ENCODE data around the gene THSD8.
A peak's percentile ranks its signal among the peaks of the same experiment; 100 is the strongest.
"Not testable (repeated sequence)": the region's sequence is repeated elsewhere in the genome, so short reads cannot be mapped to it uniquely, and the experiment has no call there.

THSD8 gene

DNA sequence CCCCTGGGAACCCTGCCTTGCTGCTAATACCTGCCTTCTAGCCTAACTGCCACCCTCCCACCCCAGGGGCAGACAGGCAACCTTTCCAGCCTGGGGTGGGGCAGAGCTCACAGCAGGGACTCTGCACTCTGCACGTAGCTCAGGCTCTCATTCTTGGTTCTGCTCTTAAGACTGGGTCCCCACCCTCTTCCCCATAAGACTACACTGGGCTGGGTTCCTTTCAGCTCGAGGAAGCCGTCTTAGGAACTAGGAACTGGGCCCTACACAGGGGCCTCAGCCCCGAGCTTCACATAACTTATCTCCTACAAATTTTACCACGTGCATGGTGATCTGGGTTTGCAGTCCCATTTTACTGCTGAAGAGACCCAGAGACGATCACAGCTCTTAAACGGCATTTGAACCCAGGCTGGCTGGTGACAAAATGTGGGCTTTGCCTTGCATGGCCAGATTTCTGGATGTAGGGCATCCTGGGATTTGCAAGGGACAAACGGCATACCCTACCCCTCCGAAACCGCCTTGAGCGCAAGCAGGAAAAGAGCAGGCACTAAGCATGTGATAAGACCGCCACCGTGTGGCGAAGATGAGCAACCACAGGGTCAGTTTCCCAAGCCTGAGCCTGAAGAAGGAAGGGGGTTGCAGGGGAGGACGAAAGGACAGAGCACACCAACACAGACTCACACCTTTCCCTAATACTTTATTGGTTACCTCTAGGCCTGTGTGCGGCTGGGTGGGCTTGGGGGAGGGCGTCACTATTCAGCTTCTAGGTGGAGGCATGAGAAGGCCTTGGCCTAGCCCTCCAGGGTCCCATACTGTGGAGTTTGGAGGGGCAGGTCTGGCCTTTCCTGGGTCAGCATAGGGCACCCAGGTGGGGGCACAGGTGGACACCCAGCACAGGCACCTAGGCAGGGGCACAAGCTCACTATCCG is 5.5 kb upstream of the THSD8 start:
- DNase-seq (ENCODE audit: low read depth) = peak; percentile 83
- H3K4me3 ChIP-seq (ENCODE audit: low read depth, low read length) = peak overlapping the region; percentile 8; the same call in 1 of the 2 replicates
- TF ChIP-seq, protein P1, sequence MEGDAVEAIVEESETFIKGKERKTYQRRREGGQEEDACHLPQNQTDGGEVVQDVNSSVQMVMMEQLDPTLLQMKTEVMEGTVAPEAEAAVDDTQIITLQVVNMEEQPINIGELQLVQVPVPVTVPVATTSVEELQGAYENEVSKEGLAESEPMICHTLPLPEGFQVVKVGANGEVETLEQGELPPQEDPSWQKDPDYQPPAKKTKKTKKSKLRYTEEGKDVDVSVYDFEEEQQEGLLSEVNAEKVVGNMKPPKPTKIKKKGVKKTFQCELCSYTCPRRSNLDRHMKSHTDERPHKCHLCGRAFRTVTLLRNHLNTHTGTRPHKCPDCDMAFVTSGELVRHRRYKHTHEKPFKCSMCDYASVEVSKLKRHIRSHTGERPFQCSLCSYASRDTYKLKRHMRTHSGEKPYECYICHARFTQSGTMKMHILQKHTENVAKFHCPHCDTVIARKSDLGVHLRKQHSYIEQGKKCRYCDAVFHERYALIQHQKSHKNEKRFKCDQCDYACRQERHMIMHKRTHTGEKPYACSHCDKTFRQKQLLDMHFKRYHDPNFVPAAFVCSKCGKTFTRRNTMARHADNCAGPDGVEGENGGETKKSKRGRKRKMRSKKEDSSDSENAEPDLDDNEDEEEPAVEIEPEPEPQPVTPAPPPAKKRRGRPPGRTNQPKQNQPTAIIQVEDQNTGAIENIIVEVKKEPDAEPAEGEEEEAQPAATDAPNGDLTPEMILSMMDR (IDR thresholded peaks at IDR 0.05; ENCODE audit: insufficient read depth, low read depth, low read length, missing control alignments) = peak; percentile 96

DNA sequence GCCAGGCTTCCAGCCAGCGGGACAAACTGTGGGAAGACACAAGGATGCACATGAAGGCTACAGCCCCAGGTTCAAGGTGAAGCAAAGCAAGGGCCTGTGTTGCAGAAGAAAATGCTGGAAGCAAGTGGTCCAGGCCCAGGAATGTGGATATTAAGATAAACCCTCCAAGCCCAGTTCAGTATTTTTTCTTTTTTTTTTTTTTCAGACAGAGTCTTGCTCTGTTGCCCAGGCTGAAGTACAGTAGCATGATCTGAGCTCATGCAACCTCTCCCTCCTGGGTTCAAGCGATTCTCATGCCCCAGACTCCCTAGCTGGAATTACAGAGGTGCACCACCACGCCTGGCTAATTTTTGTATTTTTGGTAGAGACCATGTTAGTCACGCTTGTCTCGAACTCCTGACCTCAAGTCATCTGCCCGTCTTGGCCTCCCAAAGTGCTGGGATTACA is 4.7 kb upstream of the THSD8 start:
- H3K4me3 ChIP-seq (ENCODE audit: low read depth, low read length) = no peak overlapping the region
- DNase-seq (ENCODE audit: low read depth) = no peak
- TF ChIP-seq, protein P1 (IDR thresholded peaks at IDR 0.05; ENCODE audit: insufficient read depth, low read depth, low read length, missing control alignments) = no peak

DNA sequence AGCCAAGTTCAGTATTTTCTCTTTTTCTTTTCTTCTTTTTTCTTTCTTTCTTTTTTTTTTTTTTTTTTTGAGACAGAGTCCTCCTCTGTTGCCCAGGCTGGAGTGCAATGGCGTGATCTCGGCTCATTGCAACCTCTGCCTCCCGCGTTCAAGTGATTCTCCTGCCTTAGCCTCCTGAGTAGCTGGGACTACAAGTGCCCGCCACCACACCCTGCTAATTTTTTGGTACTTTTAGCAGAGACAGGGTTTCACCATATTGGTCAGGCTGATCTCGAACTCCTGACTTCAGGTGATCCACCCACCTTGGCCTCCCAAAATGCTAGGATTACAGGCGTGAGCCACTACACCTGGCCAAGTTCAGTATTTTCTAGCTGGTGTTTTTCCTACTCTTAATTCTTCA is 4.3 kb upstream of the THSD8 start:
- not testable (repeated sequence) for DNase-seq (ENCODE audit: low read depth); H3K4me3 ChIP-seq (ENCODE audit: low read depth, low read length)

DNA sequence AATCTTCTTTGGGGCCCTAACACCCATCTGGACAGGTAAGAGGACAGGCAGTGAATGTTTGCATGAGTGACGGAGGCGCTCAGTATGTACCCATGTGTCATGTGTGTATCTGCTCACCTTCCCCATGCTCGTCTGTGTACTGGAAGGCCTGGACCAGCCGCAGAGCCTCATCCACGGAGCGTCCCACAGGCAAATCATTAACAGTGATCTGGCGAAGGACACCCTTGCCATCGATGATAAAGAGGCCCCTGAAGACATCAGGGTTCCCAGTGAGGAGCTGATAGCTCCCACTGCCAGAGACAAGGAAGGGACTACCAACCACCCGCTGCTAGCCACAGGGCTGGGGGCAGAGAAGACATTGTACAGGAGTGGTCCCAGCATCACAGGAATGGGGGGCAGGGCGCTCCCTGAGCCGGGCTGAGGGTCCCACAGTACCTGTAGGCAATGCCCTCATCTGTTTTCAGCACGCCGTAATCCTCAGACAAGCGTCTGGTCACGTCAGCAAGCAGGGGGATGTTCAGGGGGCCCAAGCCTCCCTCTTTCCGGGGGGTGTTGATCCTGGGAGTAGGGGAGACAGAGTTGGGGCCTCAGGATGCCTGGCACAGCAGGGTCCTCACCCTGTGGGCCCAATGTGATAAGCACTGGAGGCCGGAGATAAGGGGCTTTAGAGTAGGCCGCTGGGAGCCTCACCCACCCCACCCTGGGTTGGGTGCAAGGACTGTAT is 2.0 kb upstream of the THSD8 start:
- H3K4me3 ChIP-seq (ENCODE audit: low read depth, low read length) = no peak overlapping the region
- TF ChIP-seq, protein P1 (IDR thresholded peaks at IDR 0.05; ENCODE audit: insufficient read depth, low read depth, low read length, missing control alignments) = no peak
- DNase-seq (ENCODE audit: low read depth) = no peak

DNA sequence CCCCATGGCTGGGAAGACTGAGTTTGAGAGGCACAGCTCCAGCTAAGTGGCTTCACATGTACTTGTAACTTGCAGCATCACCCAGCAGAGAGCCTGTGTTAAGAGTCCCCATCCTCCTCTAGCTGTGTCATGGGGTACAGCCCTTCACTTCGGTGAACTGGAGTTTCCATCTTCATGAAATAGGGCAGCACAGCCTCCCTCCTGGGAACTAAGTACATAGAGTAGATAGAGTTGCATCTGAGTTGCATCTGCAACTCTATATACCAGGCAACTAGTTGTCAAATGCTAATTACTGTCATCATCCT is 1.5 kb upstream of the THSD8 start:
- TF ChIP-seq, protein P1 (IDR thresholded peaks at IDR 0.05; ENCODE audit: insufficient read depth, low read depth, low read length, missing control alignments) = no peak
- H3K4me3 ChIP-seq (ENCODE audit: low read depth, low read length) = no peak overlapping the region
- no peak for DNase-seq (ENCODE audit: low read depth)

DNA sequence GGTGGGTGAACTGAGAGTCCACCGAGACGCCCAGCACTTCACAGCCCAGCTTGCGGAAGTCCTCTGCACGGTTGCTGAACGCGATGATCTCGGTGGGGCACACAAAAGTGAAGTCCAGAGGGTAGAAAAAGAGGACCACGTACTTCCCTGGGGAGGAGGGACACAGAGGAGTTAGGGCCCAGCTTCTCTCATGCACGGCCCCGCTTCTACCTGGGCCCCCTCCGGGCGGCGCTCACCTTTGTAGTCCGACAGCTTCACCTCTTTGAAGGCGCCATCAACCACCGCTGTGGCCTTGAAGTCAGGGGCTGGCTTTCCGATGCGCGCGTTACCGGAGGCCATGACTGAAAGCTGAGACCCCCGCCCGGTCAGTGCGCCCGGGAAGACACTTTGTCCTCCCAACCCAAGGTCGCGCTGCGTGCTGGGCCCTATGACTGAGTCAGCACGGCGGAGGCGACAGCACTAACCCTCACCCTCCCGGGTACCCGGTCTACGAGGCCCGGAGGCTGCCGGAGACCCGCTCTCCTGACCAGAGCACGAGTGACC is 875 bp upstream of the THSD8 start:
- TF ChIP-seq, protein P1 (IDR thresholded peaks at IDR 0.05; ENCODE audit: insufficient read depth, low read depth, low read length, missing control alignments) = no peak
- no peak for DNase-seq (ENCODE audit: low read depth)
- H3K4me3 ChIP-seq (ENCODE audit: low read depth, low read length) = peak overlapping the region; percentile 60
